ENCODE measurements around the gene BAZ2B.

BAZ2B gene

DNA sequence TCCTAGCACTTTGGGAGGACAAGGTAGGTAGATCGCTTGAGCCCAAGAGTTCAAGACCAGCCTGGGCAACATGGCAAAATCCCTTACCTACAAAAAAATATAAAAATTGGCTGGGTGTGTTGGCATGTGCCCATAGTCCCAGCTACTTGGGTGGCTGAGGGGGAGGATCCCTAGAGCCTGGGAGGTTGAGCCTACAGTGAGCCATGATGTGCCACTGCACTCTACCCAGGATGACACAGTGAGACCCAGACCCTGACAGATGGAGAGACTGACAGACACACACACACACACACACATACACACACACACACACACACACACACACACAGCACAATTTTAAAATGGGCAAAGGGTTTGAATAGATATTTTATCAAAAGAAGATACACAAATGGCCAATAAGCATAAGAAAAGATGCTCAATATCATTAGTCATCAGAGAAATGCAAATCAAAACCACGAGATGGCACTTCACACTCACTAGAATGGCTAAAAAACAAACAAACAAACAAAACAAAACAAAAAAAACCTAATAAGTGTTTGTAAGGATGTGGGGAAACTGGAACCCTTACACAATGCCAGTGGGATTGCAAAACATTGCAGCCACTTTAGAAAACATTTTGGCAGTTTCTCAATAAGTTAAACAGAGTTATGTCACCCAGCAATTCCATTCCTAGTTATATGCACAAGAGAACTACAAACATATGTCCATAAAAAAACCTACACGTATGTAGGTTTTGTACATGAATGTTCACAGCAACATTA is 42.3 kb downstream of the BAZ2B start:
- H3K9ac ChIP-seq (ENCODE audit: low read depth, low read length): no peak overlapping the region
- H3K36me3 ChIP-seq (ENCODE audit: insufficient read depth, low read length): no peaks in the 10 kb centered on the region
- H3K9me3 ChIP-seq (ENCODE audit: control insufficient read depth, insufficient read depth, low read length): peaks cover 4% of the 10 kb centered on the region; the same call in 1 of the 2 replicates
- H3K4me1 ChIP-seq (ENCODE audit: insufficient read depth, low read length): 0 out of 2 replicates have a peak, but pooled peaks cover 5% of the 10 kb centered on the region

DNA sequence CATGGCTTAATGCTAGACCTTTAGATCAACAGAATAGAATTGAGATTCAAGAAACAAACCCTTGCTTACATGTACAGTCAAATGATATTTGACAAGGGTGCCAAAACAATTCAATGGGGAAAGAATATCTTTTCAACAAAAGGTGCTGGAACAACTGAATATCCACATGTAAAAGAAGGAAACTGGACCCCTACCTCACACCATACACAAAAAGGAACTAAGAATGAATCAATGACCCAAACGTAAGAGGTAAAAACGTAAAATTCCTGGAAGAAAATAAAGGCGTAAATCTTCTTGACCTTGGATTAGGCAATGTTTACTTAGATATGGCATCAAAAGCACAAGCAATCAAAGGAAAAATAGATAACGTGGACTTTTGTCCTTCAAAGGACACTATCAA is 43.1 kb downstream of the BAZ2B start:
- Histone ChIP-seq H3K9ac (ENCODE audit: low read depth, low read length) (no peak overlapping the region), H3K4me1 (ENCODE audit: insufficient read depth, low read length) (0 out of 2 replicates have a peak, but pooled peaks cover 5% of the 10 kb centered on the region), H3K9me3 (ENCODE audit: control insufficient read depth, insufficient read depth, low read length) (peaks cover 4% of the 10 kb centered on the region; the same call in 1 of the 2 replicates), H3K36me3 (ENCODE audit: insufficient read depth, low read length) (no peaks in the 10 kb centered on the region)

DNA sequence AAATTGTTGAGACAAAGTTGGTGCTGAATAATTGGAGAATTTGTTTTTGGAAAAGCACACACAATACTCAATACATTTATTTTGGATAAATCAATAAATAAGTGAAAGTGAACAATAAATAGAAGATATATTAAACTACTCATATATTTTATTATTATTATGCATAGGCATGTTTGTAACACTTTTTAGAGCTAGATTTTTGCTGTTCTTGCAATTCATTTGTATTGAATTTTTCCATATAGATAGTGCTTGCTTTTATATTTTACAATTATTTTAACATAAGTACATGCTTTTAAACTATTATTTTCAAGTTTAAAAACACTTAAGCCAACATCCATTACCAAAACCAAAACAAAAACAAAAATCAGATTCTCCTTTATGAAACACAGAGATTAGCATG is 43.9 kb downstream of the BAZ2B start:
- H3K9ac ChIP-seq (ENCODE audit: low read depth, low read length): no peak overlapping the region
- 0 out of 2 replicates have a peak, but pooled peaks cover 5% of the 10 kb centered on the region for H3K4me1 ChIP-seq (ENCODE audit: insufficient read depth, low read length)
- peaks cover 4% of the 10 kb centered on the region; the same call in 1 of the 2 replicates for H3K9me3 ChIP-seq (ENCODE audit: control insufficient read depth, insufficient read depth, low read length)
- H3K36me3 ChIP-seq (ENCODE audit: insufficient read depth, low read length): no peaks in the 10 kb centered on the region

DNA sequence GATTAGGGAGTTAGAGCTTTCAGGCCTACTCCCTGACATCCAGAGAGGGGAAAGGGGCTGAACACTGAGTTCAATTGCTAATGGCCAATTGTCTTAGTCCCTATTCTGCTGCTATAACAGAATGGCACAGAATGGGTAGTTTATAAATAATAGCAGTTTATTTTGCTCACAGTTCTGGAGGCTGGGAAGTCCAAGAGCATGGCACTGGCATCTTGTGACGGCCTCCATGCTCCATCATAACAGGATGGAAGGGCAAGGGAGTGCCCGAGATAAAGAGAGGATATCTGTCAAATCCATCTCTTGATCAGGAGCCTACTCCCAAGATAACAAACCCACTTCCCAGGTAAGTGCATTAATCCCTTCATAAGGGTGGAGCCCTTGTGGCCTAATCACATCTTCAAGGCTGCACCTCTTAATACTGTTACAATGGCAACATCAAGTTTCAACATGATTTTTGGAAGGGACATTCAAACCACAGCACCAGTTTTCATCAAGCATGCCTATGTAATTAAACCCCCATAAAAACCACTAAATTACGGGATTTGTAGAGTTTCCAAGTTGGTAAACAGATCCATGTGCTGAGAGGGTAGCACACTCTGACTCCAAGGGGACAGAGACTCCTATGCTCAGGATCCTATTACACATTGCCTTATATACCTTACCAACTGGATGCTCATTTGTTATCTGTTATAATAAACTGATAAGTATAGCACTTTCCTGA is 44.6 kb downstream of the BAZ2B start:
- Histone ChIP-seq H3K9ac (ENCODE audit: low read depth, low read length) (no peak overlapping the region), H3K4me1 (ENCODE audit: insufficient read depth, low read length) (0 out of 2 replicates have a peak, but pooled peaks cover 5% of the 10 kb centered on the region), H3K9me3 (ENCODE audit: control insufficient read depth, insufficient read depth, low read length) (peaks cover 4% of the 10 kb centered on the region; the same call in 1 of the 2 replicates), H3K36me3 (ENCODE audit: insufficient read depth, low read length) (no peaks in the 10 kb centered on the region)

DNA sequence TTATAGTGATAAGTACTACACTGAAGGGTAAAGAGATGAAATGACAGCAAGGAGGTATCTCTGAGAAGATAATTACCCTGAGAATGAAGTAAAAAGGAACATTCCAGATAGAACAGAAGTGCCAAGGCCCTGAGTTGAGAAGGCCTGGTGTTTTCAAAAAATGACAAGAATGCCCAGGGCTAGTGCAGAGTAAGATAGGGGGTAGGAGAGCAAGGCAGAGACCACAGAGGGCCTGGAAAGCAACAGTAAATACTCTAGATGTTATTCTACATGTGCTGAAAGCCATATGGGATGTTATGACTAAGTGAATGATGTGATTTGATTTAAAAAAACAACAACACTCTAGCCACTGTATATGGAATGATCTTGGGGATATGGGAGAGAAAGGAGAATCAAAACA is 52.3 kb downstream of the BAZ2B start:
- no peaks in the 10 kb centered on the region for H3K9me3 ChIP-seq (ENCODE audit: control insufficient read depth, insufficient read depth, low read length)
- H3K4me1 ChIP-seq (ENCODE audit: insufficient read depth, low read length): no peaks in the 10 kb centered on the region

DNA sequence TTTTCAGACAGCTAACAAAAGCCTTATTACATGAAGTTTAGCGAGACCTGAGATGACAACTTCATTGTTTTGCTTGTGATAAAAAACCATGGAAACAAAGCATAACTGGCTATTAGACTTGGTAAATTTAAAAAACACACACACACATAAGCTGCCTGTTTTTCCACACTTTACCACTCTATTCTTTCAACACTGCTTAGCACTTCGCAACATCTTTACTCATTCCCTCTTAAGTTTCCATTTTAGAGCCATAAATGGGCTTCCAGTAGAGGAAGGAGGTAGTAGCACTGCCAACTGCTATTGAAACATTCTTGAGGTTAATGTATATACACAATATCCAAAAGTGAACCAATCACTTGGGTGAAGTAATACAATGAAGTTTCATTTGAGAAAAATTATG is 54.1 kb downstream of the BAZ2B start:
- H3K9ac ChIP-seq (ENCODE audit: low read depth, low read length): no peak overlapping the region
- H3K36me3 ChIP-seq (ENCODE audit: insufficient read depth, low read length): no peaks in the 10 kb centered on the region
- peaks cover 5% of the 10 kb centered on the region; the same call in 1 of the 2 replicates for H3K4me1 ChIP-seq (ENCODE audit: insufficient read depth, low read length)
- no peaks in the 10 kb centered on the region for H3K9me3 ChIP-seq (ENCODE audit: control insufficient read depth, insufficient read depth, low read length)

More for the DNA sequence above, 52.3 kb downstream of the BAZ2B start:
- Histone ChIP-seq H3K9ac (ENCODE audit: low read depth, low read length) (no peak overlapping the region), H3K36me3 (ENCODE audit: insufficient read depth, low read length) (no peaks in the 10 kb centered on the region)

DNA sequence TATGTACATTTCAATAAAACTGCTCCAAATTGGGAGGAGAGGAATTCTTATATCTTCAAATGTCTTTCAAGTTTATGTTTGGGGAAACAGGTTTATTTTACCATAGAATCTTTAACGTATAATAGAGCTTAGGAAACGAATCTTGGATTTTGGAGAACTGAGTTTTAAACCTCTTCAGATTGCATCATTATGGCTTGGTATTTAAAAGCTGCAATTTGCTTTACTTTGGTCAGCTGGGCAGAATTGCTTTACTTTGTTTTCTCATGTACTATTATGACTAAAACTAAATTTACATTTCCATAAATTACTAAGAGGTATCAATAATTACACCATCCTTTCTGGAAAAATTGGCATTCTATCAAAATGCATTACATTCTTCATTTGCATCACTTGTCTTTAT is 54.6 kb downstream of the BAZ2B start:
- H3K4me1 ChIP-seq (ENCODE audit: insufficient read depth, low read length): peaks cover 5% of the 10 kb centered on the region; the same call in 1 of the 2 replicates
- H3K9me3 ChIP-seq (ENCODE audit: control insufficient read depth, insufficient read depth, low read length): no peaks in the 10 kb centered on the region
- H3K36me3 ChIP-seq (ENCODE audit: insufficient read depth, low read length): no peaks in the 10 kb centered on the region
- H3K9ac ChIP-seq (ENCODE audit: low read depth, low read length): no peak overlapping the region

DNA sequence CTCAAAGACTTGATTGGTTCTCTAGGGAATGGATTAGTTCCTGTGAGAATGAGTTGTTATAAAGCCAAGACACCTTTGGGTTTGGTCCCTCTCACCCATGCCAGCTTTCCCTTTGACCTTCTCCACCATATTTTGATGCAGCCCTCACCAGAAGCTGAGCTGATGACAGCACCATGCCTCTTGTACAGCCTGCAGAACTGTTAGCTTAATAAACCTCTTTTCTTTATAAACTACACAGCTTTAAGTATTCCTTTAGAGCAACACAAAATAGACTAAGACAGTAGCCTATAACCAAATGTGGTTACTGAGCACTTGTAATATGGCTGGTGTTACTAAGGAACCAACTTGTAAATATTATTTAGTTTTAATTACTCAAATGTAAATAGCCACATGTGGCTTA is 55.1 kb downstream of the BAZ2B start:
- no peaks in the 10 kb centered on the region for H3K36me3 ChIP-seq (ENCODE audit: insufficient read depth, low read length)
- H3K9me3 ChIP-seq (ENCODE audit: control insufficient read depth, insufficient read depth, low read length): no peaks in the 10 kb centered on the region
- H3K4me1 ChIP-seq (ENCODE audit: insufficient read depth, low read length): peaks cover 5% of the 10 kb centered on the region; the same call in 1 of the 2 replicates

DNA sequence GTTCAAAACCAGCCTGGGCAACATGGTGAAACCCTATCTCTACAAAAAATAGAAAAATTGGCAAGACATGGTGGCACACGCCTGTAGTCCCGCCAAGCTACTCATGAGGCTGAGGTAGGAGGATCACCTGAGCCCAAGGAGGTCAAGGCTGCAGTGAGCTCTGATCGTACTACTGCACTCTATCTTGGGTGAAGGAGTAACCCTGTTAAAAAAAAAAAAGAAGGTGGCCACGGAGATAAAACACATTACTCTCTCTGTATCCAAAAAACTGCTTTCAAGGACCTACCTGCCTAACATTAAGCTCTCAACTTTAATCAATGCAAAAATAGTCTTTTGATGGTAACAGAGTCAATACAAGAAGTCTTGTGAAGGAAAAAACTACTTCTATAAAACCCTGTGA is 57.3 kb downstream of the BAZ2B start:
- Histone ChIP-seq H3K9me3 (ENCODE audit: control insufficient read depth, insufficient read depth, low read length) (no peaks in the 10 kb centered on the region), H3K36me3 (ENCODE audit: insufficient read depth, low read length) (no peaks in the 10 kb centered on the region), H3K4me1 (ENCODE audit: insufficient read depth, low read length) (peaks cover 5% of the 10 kb centered on the region; the same call in 1 of the 2 replicates), H3K9ac (ENCODE audit: low read depth, low read length) (no peak overlapping the region)

More for the DNA sequence above, 55.1 kb downstream of the BAZ2B start:
- no peak overlapping the region for H3K9ac ChIP-seq (ENCODE audit: low read depth, low read length)

DNA sequence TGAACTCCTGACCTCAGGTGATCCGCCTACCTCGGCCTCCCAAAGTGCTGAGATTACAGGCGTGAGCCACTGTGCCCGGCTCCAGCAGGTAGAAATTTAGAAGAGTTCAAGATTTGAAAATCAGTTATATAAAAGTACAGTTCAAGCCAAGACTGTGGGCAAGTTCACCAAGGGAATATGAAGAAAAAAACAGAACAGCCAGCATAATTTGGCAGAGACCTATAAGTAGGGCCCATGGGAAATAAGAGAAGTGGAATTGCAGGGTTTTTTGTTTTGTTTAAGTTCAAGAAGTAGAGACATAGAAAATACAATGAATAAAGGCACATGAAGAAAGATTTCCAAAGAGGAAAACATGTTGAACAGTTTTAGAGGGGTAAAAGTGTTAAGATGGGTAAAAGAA is 57.9 kb downstream of the BAZ2B start:
- Histone ChIP-seq H3K4me1 (ENCODE audit: insufficient read depth, low read length) (peaks cover 5% of the 10 kb centered on the region; the same call in 1 of the 2 replicates), H3K9ac (ENCODE audit: low read depth, low read length) (no peak overlapping the region), H3K36me3 (ENCODE audit: insufficient read depth, low read length) (no peaks in the 10 kb centered on the region), H3K9me3 (ENCODE audit: control insufficient read depth, insufficient read depth, low read length) (no peaks in the 10 kb centered on the region)

DNA sequence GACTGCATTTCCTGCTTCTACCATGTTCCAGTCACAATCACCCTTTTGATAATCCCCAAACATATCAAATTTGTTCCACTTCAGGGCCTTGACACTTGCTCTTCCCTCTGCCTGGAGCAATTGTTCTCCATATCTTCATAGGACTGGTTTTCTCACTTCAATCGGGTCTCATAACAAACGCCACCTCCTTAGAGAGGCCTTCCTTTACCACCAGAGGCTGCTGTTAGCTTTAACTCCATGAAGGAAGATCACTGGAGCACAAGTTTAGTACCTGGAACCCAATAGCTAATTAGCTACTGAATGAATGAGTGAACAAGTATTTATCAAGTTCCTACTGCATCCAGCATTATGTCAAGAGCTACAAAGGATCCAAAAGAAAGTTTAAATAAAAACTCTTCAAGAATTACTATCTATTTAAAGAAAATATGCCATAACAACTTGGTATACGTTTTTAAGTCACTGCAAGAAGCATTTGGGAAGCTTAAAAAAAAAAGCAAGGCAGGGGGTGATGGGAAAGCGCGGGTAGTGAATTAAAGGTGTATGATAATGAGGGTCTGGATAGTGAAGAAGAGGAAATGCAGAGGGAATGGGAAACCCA is 58.8 kb downstream of the BAZ2B start:
- Histone ChIP-seq H3K9me3 (ENCODE audit: control insufficient read depth, insufficient read depth, low read length) (no peaks in the 10 kb centered on the region), H3K9ac (ENCODE audit: low read depth, low read length) (no peak overlapping the region), H3K4me1 (ENCODE audit: insufficient read depth, low read length) (peaks cover 5% of the 10 kb centered on the region; the same call in 1 of the 2 replicates), H3K36me3 (ENCODE audit: insufficient read depth, low read length) (no peaks in the 10 kb centered on the region)

DNA sequence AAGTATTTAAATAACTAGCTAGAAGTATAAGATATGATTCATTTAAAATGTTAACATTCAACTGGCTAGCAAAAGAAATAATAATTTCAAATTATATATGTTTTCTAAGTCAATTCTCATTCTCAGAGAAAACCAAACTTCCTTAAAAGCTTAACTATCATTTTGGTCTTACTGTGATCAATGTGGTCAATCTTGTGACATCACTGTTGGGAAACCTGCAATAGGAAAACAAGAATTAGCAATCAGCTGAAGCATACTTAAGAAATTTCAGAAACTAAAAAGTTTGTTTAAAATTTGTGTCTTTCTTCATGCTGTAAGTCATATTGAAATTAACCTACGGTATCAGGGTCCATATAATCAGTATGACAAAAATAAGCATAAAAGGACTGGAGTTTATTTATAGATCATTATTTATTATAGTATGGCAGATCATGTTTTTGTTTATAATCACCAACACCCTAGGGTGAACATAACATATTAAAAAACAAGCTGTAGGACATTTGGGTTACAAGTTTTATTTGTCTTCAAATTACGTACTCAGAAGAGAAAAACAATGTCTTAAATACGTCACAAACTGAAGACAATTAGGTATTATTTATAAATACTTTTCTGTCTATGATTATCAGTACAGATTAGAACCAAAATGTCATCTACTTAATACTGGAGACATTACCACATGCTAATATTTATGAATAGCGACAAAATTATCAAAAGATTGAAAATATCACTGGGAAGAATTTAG is 60.5 kb downstream of the BAZ2B start:
- H3K4me1 ChIP-seq (ENCODE audit: insufficient read depth, low read length): peaks cover 5% of the 10 kb centered on the region; the same call in 1 of the 2 replicates

DNA sequence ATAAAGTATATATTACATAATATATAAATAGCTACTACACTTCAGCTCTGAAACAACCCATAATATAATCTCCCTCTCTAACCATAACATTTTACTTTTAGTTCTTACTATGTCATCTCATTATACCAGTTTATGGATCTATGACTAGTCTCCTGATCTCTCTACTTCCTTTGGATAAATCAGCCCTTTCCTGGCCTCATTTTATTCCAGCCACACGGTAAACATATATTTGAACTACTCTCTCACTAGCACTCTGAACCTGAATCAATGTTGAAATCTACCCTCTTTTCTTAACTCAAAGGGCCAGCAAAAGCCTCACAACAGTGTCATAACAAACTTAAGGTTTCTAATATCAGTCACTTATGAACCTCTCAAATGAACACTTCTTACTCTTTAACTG is 62.6 kb downstream of the BAZ2B start:
- Histone ChIP-seq H3K9me3 (ENCODE audit: control insufficient read depth, insufficient read depth, low read length) (no peaks in the 10 kb centered on the region), H3K4me1 (ENCODE audit: insufficient read depth, low read length) (peaks cover 5% of the 10 kb centered on the region; the same call in 1 of the 2 replicates), H3K9ac (ENCODE audit: low read depth, low read length) (no peak overlapping the region), H3K36me3 (ENCODE audit: insufficient read depth, low read length) (no peaks in the 10 kb centered on the region)

More for the DNA sequence above, 60.5 kb downstream of the BAZ2B start:
- H3K36me3 ChIP-seq (ENCODE audit: insufficient read depth, low read length): no peaks in the 10 kb centered on the region
- no peaks in the 10 kb centered on the region for H3K9me3 ChIP-seq (ENCODE audit: control insufficient read depth, insufficient read depth, low read length)
- H3K9ac ChIP-seq (ENCODE audit: low read depth, low read length): no peak overlapping the region

DNA sequence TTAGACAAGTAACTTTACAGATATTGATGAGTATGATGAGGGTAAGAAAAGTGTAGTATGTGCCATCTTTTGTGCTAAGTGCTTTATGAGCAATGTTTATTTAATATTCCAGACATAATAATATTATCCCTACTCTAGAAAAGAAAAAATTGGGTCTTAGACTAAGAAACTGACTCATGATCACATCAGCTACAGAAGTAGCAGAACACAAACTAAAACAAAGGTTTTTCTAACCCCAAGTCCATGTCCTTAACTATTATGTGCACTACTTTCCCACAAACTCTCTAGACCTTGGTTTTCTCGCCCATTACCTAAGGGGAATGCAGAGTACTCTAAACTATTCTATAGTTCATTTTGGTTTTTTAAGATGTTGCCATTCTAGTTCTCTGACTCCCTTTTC is 64.5 kb downstream of the BAZ2B start:
- no peaks in the 10 kb centered on the region for H3K36me3 ChIP-seq (ENCODE audit: insufficient read depth, low read length)
- H3K4me1 ChIP-seq (ENCODE audit: insufficient read depth, low read length): peaks cover 1% of the 10 kb centered on the region; the same call in 1 of the 2 replicates
- no peaks in the 10 kb centered on the region for H3K9me3 ChIP-seq (ENCODE audit: control insufficient read depth, insufficient read depth, low read length)
- H3K9ac ChIP-seq (ENCODE audit: low read depth, low read length): no peak overlapping the region

All from ES-I3 (cell line).